Keratinocyte (primary cell): Measurements from ENCODE around the gene PHLDB3.
A peak's percentile ranks its signal among the peaks of the same experiment; 100 is the strongest.

ENCODE experiments used
- CTCF ChIP-seq, 3 experiments: IDR thresholded peaks in 1 of 3; conservative IDR thresholded peaks in 1 of 3; optimal IDR thresholded peaks in 1 of 3; 2 replicates in 2 of 3; 3 replicates in 1 of 3; pipeline versions ENCODE3 to v1.5.1; 2011; ENCODE audit warnings: low read length in 3 of 3, mild to moderate bottlenecking in 3 of 3, moderate library complexity in 2 of 3, control low read depth in 1 of 3, inconsistent platforms in 1 of 3; ENCODE audit not compliant: insufficient read depth in 2 of 3; ENCODE audit errors: extremely low read depth in 1 of 3
- EZH2 ChIP-seq: IDR thresholded peaks from one replicate; pipeline ENCODE4 v1.6.1; 2012; ENCODE audit warnings: inconsistent platforms, mild to moderate bottlenecking, low read length, moderate library complexity

- TF ChIP-seq CTCF (optimal IDR thresholded peaks at IDR 0.05 in 1 of 3, IDR thresholded peaks at IDR 0.05 in 1 of 3, conservative IDR thresholded peaks at IDR 0.05 in 1 of 3; ENCODE audit: extremely low read depth in 1 of 3, insufficient read depth in 2 of 3, low read length in 3 of 3), result peak in 1 of 3 experiments; percentile 59
- TF ChIP-seq EZH2, result no peak
These were observed 783 bp downstream of the PHLDB3 start for GRCh38 chr19:43503501-43504425.
